ENCODE measurements around the gene SPTBN1.

Gene SPTBN1

DNA sequence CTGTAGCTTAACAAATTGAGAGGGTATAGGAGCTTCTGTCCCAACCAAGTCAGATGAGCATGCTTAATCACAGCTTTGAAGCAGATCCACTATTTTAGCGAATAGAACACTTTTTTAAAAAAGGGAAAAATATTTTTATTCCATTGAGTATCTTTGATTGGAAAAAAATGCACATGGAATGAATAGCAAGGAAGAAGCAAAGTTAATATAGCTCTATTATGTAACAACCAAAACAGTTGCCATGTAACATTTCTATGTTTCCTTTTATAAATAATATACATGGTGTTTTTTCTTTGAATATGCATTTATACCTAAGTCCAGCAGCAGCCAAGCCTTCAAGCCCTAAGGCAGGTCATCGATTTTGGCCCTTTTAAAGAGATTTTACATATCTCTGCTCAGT, 21.4 kb upstream of the SPTBN1 start:
- no peak overlapping the region for H3K9ac ChIP-seq (ENCODE audit: low read length)
- H3K23ac ChIP-seq (ENCODE audit: low read length) = no peak overlapping the region
- no peak overlapping the region for H3K4me2 ChIP-seq (ENCODE audit: low read length)
- H2BK12ac ChIP-seq (ENCODE audit: low read length) = no peak overlapping the region
- no peak overlapping the region for H2AK5ac ChIP-seq (ENCODE audit: low read length)
- H3K4me3 ChIP-seq (ENCODE audit: low read depth, low read length) = no peak overlapping the region
- no peak overlapping the region for H3K14ac ChIP-seq (ENCODE audit: low read length)
- H3K79me2 ChIP-seq (ENCODE audit: control insufficient read depth, insufficient read depth, low read length, poor library complexity) = no peaks in the 10 kb centered on the region
- no peak for DNase-seq
- no CpG with 5 or more reads among the region's 2 CpGs for WGBS (ENCODE audit: extremely low coverage, insufficient coverage, insufficient read length)
- no peak overlapping the region for H3K4ac ChIP-seq (ENCODE audit: low read depth, low read length)
- H3K4me1 ChIP-seq (ENCODE audit: control insufficient read depth in 1 of 2, insufficient read depth in 2 of 2, low read length in 2 of 2) = no peaks in the 10 kb centered on the region
- H2BK5ac ChIP-seq (ENCODE audit: low read depth, low read length, poor library complexity) = no peak overlapping the region
- no peak overlapping the region for H3K27ac ChIP-seq (ENCODE audit: low read depth, low read length)
- no peak overlapping the region for H3K18ac ChIP-seq (ENCODE audit: low read length)
- no peak overlapping the region for H4K12ac ChIP-seq (ENCODE audit: low read depth, low read length)
- no peaks in the 10 kb centered on the region for H3K36me3 ChIP-seq (ENCODE audit: control insufficient read depth in 1 of 2, insufficient read depth in 2 of 2, low read length in 2 of 2)
- H2AFZ ChIP-seq (ENCODE audit: insufficient read depth, low read length, poor library complexity) = no peak overlapping the region
- no peaks in the 10 kb centered on the region for H3K9me3 ChIP-seq (ENCODE audit: insufficient read depth, low read depth, low read length)
- no peak overlapping the region for H4K8ac ChIP-seq (ENCODE audit: low read depth, low read length)
- no peak overlapping the region for H2BK120ac ChIP-seq (ENCODE audit: insufficient read depth, low read length, poor library complexity)
- H3K27me3 ChIP-seq (ENCODE audit: insufficient read depth, low read length) = no peaks in the 10 kb centered on the region
- no peak overlapping the region for H4K91ac ChIP-seq (ENCODE audit: low read depth, low read length)
- no peaks in the 10 kb centered on the region for H3K79me1 ChIP-seq (ENCODE audit: low read length)

- H2BK5ac ChIP-seq (ENCODE audit: low read depth, low read length, poor library complexity) = no peak overlapping the region
- H4K8ac ChIP-seq (ENCODE audit: low read depth, low read length) = no peak overlapping the region
- H4K12ac ChIP-seq (ENCODE audit: low read depth, low read length) = no peak overlapping the region
- H3K4me2 ChIP-seq (ENCODE audit: low read length) = no peak overlapping the region
- H3K9ac ChIP-seq (ENCODE audit: low read length) = no peak overlapping the region
- no peak overlapping the region for H3K4me3 ChIP-seq (ENCODE audit: low read depth, low read length)
- no peak for DNase-seq
- no peak overlapping the region for H3K4ac ChIP-seq (ENCODE audit: low read depth, low read length)
- no peaks in the 10 kb centered on the region for H3K4me1 ChIP-seq (ENCODE audit: control insufficient read depth in 1 of 2, insufficient read depth in 2 of 2, low read length in 2 of 2)
- H2BK120ac ChIP-seq (ENCODE audit: insufficient read depth, low read length, poor library complexity) = no peak overlapping the region
- no peak overlapping the region for H3K23ac ChIP-seq (ENCODE audit: low read length)
- H3K18ac ChIP-seq (ENCODE audit: low read length) = no peak overlapping the region
- no peaks in the 10 kb centered on the region for H3K79me2 ChIP-seq (ENCODE audit: control insufficient read depth, insufficient read depth, low read length, poor library complexity)
- no peak overlapping the region for H2AK5ac ChIP-seq (ENCODE audit: low read length)
- H3K14ac ChIP-seq (ENCODE audit: low read length) = no peak overlapping the region
- H3K9me3 ChIP-seq (ENCODE audit: insufficient read depth, low read depth, low read length) = no peaks in the 10 kb centered on the region
- no peaks in the 10 kb centered on the region for H3K36me3 ChIP-seq (ENCODE audit: control insufficient read depth in 1 of 2, insufficient read depth in 2 of 2, low read length in 2 of 2)
- no peak overlapping the region for H2BK12ac ChIP-seq (ENCODE audit: low read length)
- no CpG with 5 or more reads among the region's 8 CpGs for WGBS (ENCODE audit: extremely low coverage, insufficient coverage, insufficient read length)
- no peak overlapping the region for H4K91ac ChIP-seq (ENCODE audit: low read depth, low read length)
- H2AFZ ChIP-seq (ENCODE audit: insufficient read depth, low read length, poor library complexity) = no peak overlapping the region
- H3K27me3 ChIP-seq (ENCODE audit: insufficient read depth, low read length) = no peaks in the 10 kb centered on the region
- H3K27ac ChIP-seq (ENCODE audit: low read depth, low read length) = no peak overlapping the region
- H3K79me1 ChIP-seq (ENCODE audit: low read length) = no peaks in the 10 kb centered on the region
Measured at GRCh38 chr2:54435325-54436226, 20.6 kb upstream of the SPTBN1 start.

GRCh38 chr2:54437588-54437987, 18.5 kb upstream of the SPTBN1 start:
- H3K4ac ChIP-seq (ENCODE audit: low read depth, low read length) = no peak overlapping the region
- no peaks in the 10 kb centered on the region for H3K79me2 ChIP-seq (ENCODE audit: control insufficient read depth, insufficient read depth, low read length, poor library complexity)
- no peak for DNase-seq
- H3K9ac ChIP-seq (ENCODE audit: low read length) = no peak overlapping the region
- H3K23ac ChIP-seq (ENCODE audit: low read length) = no peak overlapping the region
- no peaks in the 10 kb centered on the region for H3K9me3 ChIP-seq (ENCODE audit: insufficient read depth, low read depth, low read length)
- no peak overlapping the region for H2BK120ac ChIP-seq (ENCODE audit: insufficient read depth, low read length, poor library complexity)
- no peak overlapping the region for H2BK5ac ChIP-seq (ENCODE audit: low read depth, low read length, poor library complexity)
- H3K4me1 ChIP-seq (ENCODE audit: control insufficient read depth in 1 of 2, insufficient read depth in 2 of 2, low read length in 2 of 2) = no peaks in the 10 kb centered on the region
- no peak overlapping the region for H3K4me3 ChIP-seq (ENCODE audit: low read depth, low read length)
- H3K27ac ChIP-seq (ENCODE audit: low read depth, low read length) = no peak overlapping the region
- no peak overlapping the region for H4K91ac ChIP-seq (ENCODE audit: low read depth, low read length)
- no peaks in the 10 kb centered on the region for H3K27me3 ChIP-seq (ENCODE audit: insufficient read depth, low read length)
- no peak overlapping the region for H2BK12ac ChIP-seq (ENCODE audit: low read length)
- H4K8ac ChIP-seq (ENCODE audit: low read depth, low read length) = no peak overlapping the region
- H3K18ac ChIP-seq (ENCODE audit: low read length) = no peak overlapping the region
- H2AK5ac ChIP-seq (ENCODE audit: low read length) = no peak overlapping the region
- H2AFZ ChIP-seq (ENCODE audit: insufficient read depth, low read length, poor library complexity) = no peak overlapping the region
- H3K36me3 ChIP-seq (ENCODE audit: control insufficient read depth in 1 of 2, insufficient read depth in 2 of 2, low read length in 2 of 2) = no peaks in the 10 kb centered on the region
- no peak overlapping the region for H4K12ac ChIP-seq (ENCODE audit: low read depth, low read length)
- no peak overlapping the region for H3K4me2 ChIP-seq (ENCODE audit: low read length)
- no peak overlapping the region for H3K14ac ChIP-seq (ENCODE audit: low read length)
- no peaks in the 10 kb centered on the region for H3K79me1 ChIP-seq (ENCODE audit: low read length)

- H2BK5ac ChIP-seq (ENCODE audit: low read depth, low read length, poor library complexity) = no peak overlapping the region
- no peaks in the 10 kb centered on the region for H3K36me3 ChIP-seq (ENCODE audit: control insufficient read depth in 1 of 2, insufficient read depth in 2 of 2, low read length in 2 of 2)
- no peaks in the 10 kb centered on the region for H3K4me1 ChIP-seq (ENCODE audit: control insufficient read depth in 1 of 2, insufficient read depth in 2 of 2, low read length in 2 of 2)
- H3K27me3 ChIP-seq (ENCODE audit: insufficient read depth, low read length) = no peaks in the 10 kb centered on the region
- H3K27ac ChIP-seq (ENCODE audit: low read depth, low read length) = no peak overlapping the region
- no peak overlapping the region for H2BK120ac ChIP-seq (ENCODE audit: insufficient read depth, low read length, poor library complexity)
- no CpG with 5 or more reads among the region's 7 CpGs for WGBS (ENCODE audit: extremely low coverage, insufficient coverage, insufficient read length)
- no peak overlapping the region for H3K9ac ChIP-seq (ENCODE audit: low read length)
- H3K14ac ChIP-seq (ENCODE audit: low read length) = no peak overlapping the region
- H3K79me1 ChIP-seq (ENCODE audit: low read length) = no peaks in the 10 kb centered on the region
- no peak overlapping the region for H2AFZ ChIP-seq (ENCODE audit: insufficient read depth, low read length, poor library complexity)
- H3K4me3 ChIP-seq (ENCODE audit: low read depth, low read length) = no peak overlapping the region
- no peak overlapping the region for H2BK12ac ChIP-seq (ENCODE audit: low read length)
- no peaks in the 10 kb centered on the region for H3K79me2 ChIP-seq (ENCODE audit: control insufficient read depth, insufficient read depth, low read length, poor library complexity)
- no peak overlapping the region for H4K12ac ChIP-seq (ENCODE audit: low read depth, low read length)
- H3K4ac ChIP-seq (ENCODE audit: low read depth, low read length) = no peak overlapping the region
- H3K9me3 ChIP-seq (ENCODE audit: insufficient read depth, low read depth, low read length) = no peaks in the 10 kb centered on the region
- no peak overlapping the region for H2AK5ac ChIP-seq (ENCODE audit: low read length)
- no peak overlapping the region for H4K8ac ChIP-seq (ENCODE audit: low read depth, low read length)
- DNase-seq = no peak
- H3K4me2 ChIP-seq (ENCODE audit: low read length) = no peak overlapping the region
- no peak overlapping the region for H3K18ac ChIP-seq (ENCODE audit: low read length)
- no peak overlapping the region for H3K23ac ChIP-seq (ENCODE audit: low read length)
- H4K91ac ChIP-seq (ENCODE audit: low read depth, low read length) = no peak overlapping the region
Measured at GRCh38 chr2:54438271-54438670, 17.9 kb upstream of the SPTBN1 start.
